ENCODE results near the gene NDUFS5. TPM values are rescaled to one million over a fixed set of nuclear protein-coding genes. Genes with fewer than 3 reads are reported as not detected.
"Not testable (repeated sequence)": the region's sequence is repeated elsewhere in the genome, so short reads cannot be mapped to it uniquely, and the experiment has no call there.

NDUFS5 gene
- total RNA-seq, 2 experiments from 2014 or later: 125 to 148 TPM

- H3K4me3 Mint-ChIP-seq: no peak overlapping the region
- H3K4me1 Mint-ChIP-seq: peaks cover 20% of the 10 kb centered on the region
- peaks cover 4% of the 10 kb centered on the region for H3K9me3 Mint-ChIP-seq
- peaks cover 5% of the 10 kb centered on the region for H3K27me3 Mint-ChIP-seq
- peaks cover 6% of the 10 kb centered on the region for H3K36me3 Mint-ChIP-seq (ENCODE audit: low read depth)
- DNase-seq: no peak
- no peak overlapping the region for H3K27ac Mint-ChIP-seq
- ChIA-PET POLR2A (no interaction called here), CTCF (no interaction called here)
Measured at GRCh38 chr1:39023140-39023539, 3.0 kb upstream of the NDUFS5 start.

- DNase-seq: no peak
- ChIA-PET CTCF (interaction anchor here (1.2 to 2.2 kb wide), 3 partner anchors 10 to 29 kb away, joined by 3 to 5 read pairs (median 3); no protein-coding TSS in a partner anchor), POLR2A (interaction anchor here (0.7 kb wide), 1 partner anchor 980 kb away, joined by 5 read pairs; the partner anchor contains the start of gene POU3F1)
- H3K4me3 Mint-ChIP-seq: peak overlapping the region; percentile 89
- peaks cover 28% of the 10 kb centered on the region for H3K36me3 Mint-ChIP-seq (ENCODE audit: low read depth)
- peaks cover 3% of the 10 kb centered on the region for H3K27me3 Mint-ChIP-seq
- H3K9me3 Mint-ChIP-seq: peaks cover 4% of the 10 kb centered on the region
- H3K4me1 Mint-ChIP-seq: peaks cover 41% of the 10 kb centered on the region
- H3K27ac Mint-ChIP-seq: peak overlapping the region; percentile 97
Measured at GRCh38 chr1:39026866-39027507, 837 bp downstream of the NDUFS5 start.

GRCh38 chr1:39034114-39034654 is 8.0 kb downstream of the NDUFS5 start:
- DNase-seq: no peak
- Mint-ChIP-seq H3K36me3 (ENCODE audit: low read depth) (peaks cover 58% of the 10 kb centered on the region), H3K27ac (peak overlapping the region; percentile 94), H3K4me3 (peak overlapping the region; percentile 75), H3K4me1 (peaks cover 49% of the 10 kb centered on the region), H3K27me3 (no peaks in the 10 kb centered on the region), H3K9me3 (peaks cover 3% of the 10 kb centered on the region)
- ChIA-PET POLR2A (no interaction called here), CTCF (interaction anchor here (0.6 kb wide), 1 partner anchor 34 kb away, joined by 4 read pairs; no protein-coding TSS in a partner anchor)

DNA sequence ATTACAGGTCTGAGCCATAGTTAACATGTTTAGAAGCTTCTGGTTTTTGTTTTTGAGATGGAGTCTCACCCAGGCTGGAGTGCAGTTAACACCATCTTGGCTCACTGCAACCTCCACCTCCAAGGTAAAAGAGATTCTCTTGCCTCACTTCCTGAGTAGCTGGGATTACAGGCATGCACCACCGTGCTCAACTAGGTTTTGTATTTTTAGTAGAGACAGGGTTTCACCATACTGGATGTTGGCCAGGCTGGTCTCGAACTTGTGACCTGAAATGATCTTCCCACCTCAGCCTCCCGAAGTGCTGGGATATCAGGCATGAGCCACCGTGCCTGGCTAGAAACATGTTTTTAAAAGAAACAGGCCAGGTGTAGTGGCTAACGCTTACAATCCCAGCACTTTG is 10.5 kb downstream of the NDUFS5 start:
- POLR2A ChIA-PET: no interaction called here

GRCh38 chr1:39043513-39043912 is 17.4 kb downstream of the NDUFS5 start:
- ChIA-PET CTCF (no interaction called here), POLR2A (no interaction called here)
- H3K4me3 Mint-ChIP-seq: no peak overlapping the region
- H3K36me3 Mint-ChIP-seq (ENCODE audit: low read depth): peaks cover 20% of the 10 kb centered on the region
- peaks cover 15% of the 10 kb centered on the region for H3K4me1 Mint-ChIP-seq
- no peak overlapping the region for H3K27ac Mint-ChIP-seq
- DNase-seq: no peak
- H3K27me3 Mint-ChIP-seq: no peaks in the 10 kb centered on the region
- H3K9me3 Mint-ChIP-seq: no peaks in the 10 kb centered on the region

More for the DNA sequence above, 10.5 kb downstream of the NDUFS5 start:
- Mint-ChIP-seq H3K27ac (no peak overlapping the region), H3K36me3 (ENCODE audit: low read depth) (peaks cover 48% of the 10 kb centered on the region), H3K4me3 (no peak overlapping the region), H3K9me3 (peaks cover 3% of the 10 kb centered on the region), H3K4me1 (peaks cover 43% of the 10 kb centered on the region), H3K27me3 (no peaks in the 10 kb centered on the region)
- no peak for DNase-seq
- CTCF ChIA-PET: interaction anchor here (1.1 kb wide), 1 partner anchor 10 kb away, joined by 3 read pairs; the partner anchor contains the start of gene NDUFS5

- Mint-ChIP-seq H3K27me3 (no peaks in the 10 kb centered on the region), H3K27ac (no peak overlapping the region), H3K4me1 (peaks cover 8% of the 10 kb centered on the region), H3K4me3 (no peak overlapping the region), H3K36me3 (ENCODE audit: low read depth) (peaks cover 14% of the 10 kb centered on the region), H3K9me3 (no peaks in the 10 kb centered on the region)
- ChIA-PET CTCF (no interaction called here), POLR2A (no interaction called here)
- DNase-seq: no peak
Measured at GRCh38 chr1:39044762-39045161, 18.6 kb downstream of the NDUFS5 start.

DNA sequence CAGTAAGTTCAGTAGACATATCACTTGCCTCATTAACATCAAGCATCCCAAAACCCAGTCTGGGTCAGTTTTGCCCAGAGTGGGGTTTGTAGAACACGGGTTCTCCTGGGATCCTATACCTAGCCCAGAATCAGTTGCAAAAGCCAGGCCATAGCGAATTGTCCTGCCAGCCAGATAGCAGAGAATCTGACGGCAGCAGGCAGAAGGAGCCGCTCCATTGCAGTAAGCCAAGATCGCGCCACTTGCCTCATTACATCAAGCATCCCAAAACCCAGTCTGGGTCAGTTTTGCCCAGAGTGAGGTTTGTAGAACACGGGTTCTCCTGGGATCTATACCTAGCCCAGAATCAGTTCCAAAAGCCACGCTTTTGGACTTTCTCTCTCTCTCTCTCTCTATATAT is 19.1 kb downstream of the NDUFS5 start:
- Mint-ChIP-seq H3K9me3 (no peaks in the 10 kb centered on the region), H3K36me3 (ENCODE audit: low read depth) (peaks cover 13% of the 10 kb centered on the region), H3K4me3 (no peak overlapping the region), H3K4me1 (peaks cover 9% of the 10 kb centered on the region), H3K27ac (no peak overlapping the region), H3K27me3 (no peaks in the 10 kb centered on the region)
- ChIA-PET POLR2A (no interaction called here), CTCF (no interaction called here)
- no peak for DNase-seq

- Mint-ChIP-seq H3K27me3 (no peaks in the 10 kb centered on the region), H3K4me1 (peaks cover 16% of the 10 kb centered on the region), H3K27ac (no peak overlapping the region), H3K4me3 (no peak overlapping the region), H3K9me3 (no peaks in the 10 kb centered on the region), H3K36me3 (ENCODE audit: low read depth) (peaks cover 12% of the 10 kb centered on the region)
- POLR2A ChIA-PET: no interaction called here
- CTCF ChIA-PET: interaction anchor here (0.6 kb wide), 1 partner anchor 56 kb away, joined by 3 read pairs; no protein-coding TSS in a partner anchor
- DNase-seq: no peak
Measured at GRCh38 chr1:39046613-39047210, 20.6 kb downstream of the NDUFS5 start.

DNA sequence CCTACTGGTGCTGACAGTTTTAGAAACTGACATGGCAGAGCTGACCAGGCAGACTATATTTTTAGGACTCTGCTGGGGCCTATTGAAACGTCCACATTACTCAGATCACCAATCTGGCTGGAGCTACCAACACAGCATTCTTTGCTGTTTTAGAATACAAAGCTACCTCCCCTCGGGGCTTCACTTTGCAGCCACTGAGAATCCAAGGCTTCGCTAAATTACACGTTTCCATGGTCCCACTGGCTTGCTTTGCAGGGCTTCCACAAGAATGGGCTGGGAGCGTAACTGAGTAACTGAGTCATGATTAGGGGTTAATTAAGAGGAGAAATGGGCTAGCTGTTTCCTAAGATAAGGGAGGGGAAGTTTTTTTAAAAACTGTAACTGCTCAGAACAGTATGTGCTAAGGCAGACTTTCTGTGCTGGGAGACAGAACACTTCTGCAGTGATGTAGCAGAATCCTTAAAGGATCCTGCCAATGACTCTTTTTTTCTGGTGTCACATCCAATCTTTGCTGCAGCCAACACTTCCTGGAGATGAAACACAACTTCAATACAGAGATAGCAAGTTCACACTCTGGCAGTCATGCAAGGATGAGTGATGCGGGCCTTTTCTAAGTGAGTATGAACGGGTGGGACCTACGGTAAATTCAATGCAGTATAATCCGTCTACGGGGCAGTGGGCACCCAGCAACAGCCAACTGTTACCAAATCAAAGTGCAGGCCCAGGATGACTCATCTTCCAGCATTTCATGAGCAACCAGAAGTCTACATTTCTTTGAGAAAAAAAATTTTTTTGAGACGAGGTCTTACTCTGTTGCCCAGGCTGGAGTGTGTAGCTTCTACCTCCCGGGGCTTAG is 21.5 kb downstream of the NDUFS5 start:
- peaks cover 9% of the 10 kb centered on the region for H3K36me3 Mint-ChIP-seq (ENCODE audit: low read depth)
- POLR2A ChIA-PET: no interaction called here
- peaks cover 16% of the 10 kb centered on the region for H3K4me1 Mint-ChIP-seq
- DNase-seq: no peak
- H3K27me3 Mint-ChIP-seq: no peaks in the 10 kb centered on the region
- H3K27ac Mint-ChIP-seq: no peak overlapping the region
- no peaks in the 10 kb centered on the region for H3K9me3 Mint-ChIP-seq
- CTCF ChIA-PET: interaction anchor here (0.6 to 0.7 kb wide), 2 partner anchors 21 to 55 kb away, joined by 3 read pairs; partner anchors contain the start of gene NDUFS5
- H3K4me3 Mint-ChIP-seq: no peak overlapping the region

GRCh38 chr1:39048745-39049370 is 22.7 kb downstream of the NDUFS5 start:
- POLR2A ChIA-PET: no interaction called here
- Mint-ChIP-seq H3K27ac (no peak overlapping the region), H3K4me1 (peaks cover 12% of the 10 kb centered on the region), H3K4me3 (no peak overlapping the region), H3K9me3 (no peaks in the 10 kb centered on the region), H3K27me3 (no peaks in the 10 kb centered on the region), H3K36me3 (ENCODE audit: low read depth) (no peaks in the 10 kb centered on the region)
- CTCF ChIA-PET: interaction anchor here (1.0 kb wide), 1 partner anchor 625 kb away, joined by 4 read pairs; no protein-coding TSS in a partner anchor
- DNase-seq: no peak

DNA sequence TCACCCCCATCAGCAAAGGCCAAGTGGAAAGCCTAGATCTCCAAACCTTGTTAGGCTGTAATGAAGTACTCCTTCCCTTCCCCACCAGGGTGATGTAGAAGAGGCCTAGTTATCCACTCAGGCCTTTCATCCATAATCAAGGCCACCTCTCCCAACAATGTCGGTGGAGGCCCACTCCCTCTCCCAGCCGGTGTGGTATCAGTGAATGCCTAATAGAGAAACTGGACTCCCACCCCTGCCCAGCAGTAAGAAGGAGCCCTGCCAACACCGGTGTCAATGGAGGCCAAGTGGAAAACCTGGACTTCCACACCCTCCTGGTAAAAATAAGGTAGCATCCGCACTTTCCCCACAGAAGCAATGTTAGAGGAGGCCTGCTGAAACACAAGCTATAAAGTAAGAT is 23.9 kb downstream of the NDUFS5 start:
- peaks cover 12% of the 10 kb centered on the region for H3K4me1 Mint-ChIP-seq
- no peak for DNase-seq
- H3K9me3 Mint-ChIP-seq: no peaks in the 10 kb centered on the region
- no peak overlapping the region for H3K4me3 Mint-ChIP-seq
- ChIA-PET CTCF (interaction anchor here (1.1 kb wide), 1 partner anchor 11 kb away, joined by 6 read pairs; no protein-coding TSS in a partner anchor), POLR2A (no interaction called here)
- H3K27ac Mint-ChIP-seq: no peak overlapping the region
- H3K27me3 Mint-ChIP-seq: no peaks in the 10 kb centered on the region
- no peaks in the 10 kb centered on the region for H3K36me3 Mint-ChIP-seq (ENCODE audit: low read depth)

GRCh38 chr1:39051193-39051850 is 25.2 kb downstream of the NDUFS5 start:
- H3K27ac Mint-ChIP-seq; H3K27me3 Mint-ChIP-seq; H3K9me3 Mint-ChIP-seq; DNase-seq; H3K4me3 Mint-ChIP-seq; POLR2A ChIA-PET; H3K36me3 Mint-ChIP-seq (ENCODE audit: low read depth); CTCF ChIA-PET: not testable (repeated sequence)
- H3K4me1 Mint-ChIP-seq: peaks cover 12% of the 10 kb centered on the region
